ENCODE data around the gene HSPB7. TPM values are rescaled to one million over a fixed set of nuclear protein-coding genes. Genes with fewer than 3 reads are reported as not detected.

HSPB7 gene
- total RNA-seq, 1 donor from 2014 or later: 4.9 TPM

GRCh38 chr1:16015960-16016901 is 1.6 kb downstream of the HSPB7 start:
- H3K4me3 ChIP-seq: no peak overlapping the region

DNA sequence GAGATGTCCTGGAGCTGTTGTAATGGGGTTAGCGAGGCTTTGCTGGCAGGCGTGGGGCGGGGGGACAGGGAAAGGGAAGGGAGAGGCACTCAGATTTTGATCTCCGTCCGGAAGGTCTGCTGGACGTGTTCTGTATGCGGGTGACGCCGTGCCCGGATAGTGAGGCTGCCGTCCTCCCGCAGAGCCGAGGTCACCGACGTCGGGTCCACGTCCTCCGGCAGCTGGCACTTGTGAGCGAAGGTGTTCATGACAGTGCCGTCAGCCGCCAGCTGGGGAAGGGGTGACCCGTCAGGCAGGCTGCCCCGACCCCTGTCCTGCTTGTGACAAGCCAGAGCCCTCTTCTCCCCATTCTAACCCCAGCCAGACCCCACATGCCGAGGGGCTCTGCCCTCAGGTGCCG is 2.4 kb downstream of the HSPB7 start:
- peaks cover 49% of the 10 kb centered on the region for H3K4me1 ChIP-seq
- no peaks in the 10 kb centered on the region for H3K36me3 ChIP-seq
- H3K9me3 ChIP-seq: no peaks in the 10 kb centered on the region
- TF ChIP-seq, protein P1, sequence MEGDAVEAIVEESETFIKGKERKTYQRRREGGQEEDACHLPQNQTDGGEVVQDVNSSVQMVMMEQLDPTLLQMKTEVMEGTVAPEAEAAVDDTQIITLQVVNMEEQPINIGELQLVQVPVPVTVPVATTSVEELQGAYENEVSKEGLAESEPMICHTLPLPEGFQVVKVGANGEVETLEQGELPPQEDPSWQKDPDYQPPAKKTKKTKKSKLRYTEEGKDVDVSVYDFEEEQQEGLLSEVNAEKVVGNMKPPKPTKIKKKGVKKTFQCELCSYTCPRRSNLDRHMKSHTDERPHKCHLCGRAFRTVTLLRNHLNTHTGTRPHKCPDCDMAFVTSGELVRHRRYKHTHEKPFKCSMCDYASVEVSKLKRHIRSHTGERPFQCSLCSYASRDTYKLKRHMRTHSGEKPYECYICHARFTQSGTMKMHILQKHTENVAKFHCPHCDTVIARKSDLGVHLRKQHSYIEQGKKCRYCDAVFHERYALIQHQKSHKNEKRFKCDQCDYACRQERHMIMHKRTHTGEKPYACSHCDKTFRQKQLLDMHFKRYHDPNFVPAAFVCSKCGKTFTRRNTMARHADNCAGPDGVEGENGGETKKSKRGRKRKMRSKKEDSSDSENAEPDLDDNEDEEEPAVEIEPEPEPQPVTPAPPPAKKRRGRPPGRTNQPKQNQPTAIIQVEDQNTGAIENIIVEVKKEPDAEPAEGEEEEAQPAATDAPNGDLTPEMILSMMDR (IDR thresholded peaks at IDR 0.05): no peak
- H3K4me3 ChIP-seq: no peak overlapping the region
- DNase-seq (no peak), ATAC-seq (no peak)
- H3K27me3 ChIP-seq (ENCODE audit: low read depth): no peaks in the 10 kb centered on the region
- intact Hi-C loops (cut with DNase I): no loop called here
- H3K27ac ChIP-seq: no peak overlapping the region

More at GRCh38 chr1:16015960-16016901, 1.6 kb downstream of the HSPB7 start:
- ATAC-seq (no peak), DNase-seq (no peak)
- peaks cover 49% of the 10 kb centered on the region for H3K4me1 ChIP-seq
- TF ChIP-seq, protein P1 (IDR thresholded peaks at IDR 0.05): no peak
- intact Hi-C loops (cut with DNase I): no loop called here
- no peak overlapping the region for H3K27ac ChIP-seq
- no peaks in the 10 kb centered on the region for H3K36me3 ChIP-seq
- H3K9me3 ChIP-seq: no peaks in the 10 kb centered on the region
- H3K27me3 ChIP-seq (ENCODE audit: low read depth): no peaks in the 10 kb centered on the region

GRCh38 chr1:16014509-16015482 is 3.0 kb downstream of the HSPB7 start:
- Histone ChIP-seq H3K4me1 (peaks cover 49% of the 10 kb centered on the region), H3K9me3 (no peaks in the 10 kb centered on the region), H3K27me3 (ENCODE audit: low read depth) (no peaks in the 10 kb centered on the region), H3K27ac (no peak overlapping the region), H3K36me3 (no peaks in the 10 kb centered on the region), H3K4me3 (no peak overlapping the region)
- TF ChIP-seq, protein P1 (IDR thresholded peaks at IDR 0.05): no peak
- DNase-seq (no peak), ATAC-seq (no peak)
- intact Hi-C loops (cut with DNase I): no loop called here

DNA sequence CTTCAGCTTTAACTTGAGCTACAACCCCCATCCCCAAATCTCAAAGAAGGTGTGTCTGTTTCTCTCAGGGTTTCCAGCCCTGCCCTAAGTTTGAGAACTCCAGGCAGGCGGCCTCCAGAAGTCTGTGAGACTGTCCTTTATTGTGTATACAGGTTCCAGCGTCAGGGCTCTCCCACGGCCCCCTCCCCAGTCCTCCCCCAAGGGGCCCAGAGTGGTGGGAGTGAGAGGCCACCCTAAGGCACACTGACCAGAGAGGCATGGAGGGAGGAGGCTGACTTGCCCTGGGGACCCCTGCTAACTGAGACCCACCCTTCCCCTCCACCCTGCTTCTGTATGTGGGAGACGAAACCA is 4.0 kb downstream of the HSPB7 start:
- no peaks in the 10 kb centered on the region for H3K36me3 ChIP-seq
- no peak for DNase-seq
- H3K27ac ChIP-seq: peak overlapping the region; percentile 6
- no peaks in the 10 kb centered on the region for H3K27me3 ChIP-seq (ENCODE audit: low read depth)
- H3K9me3 ChIP-seq: no peaks in the 10 kb centered on the region
- ATAC-seq: no peak
- TF ChIP-seq, protein P1 (IDR thresholded peaks at IDR 0.05): no peak
- intact Hi-C loops (cut with DNase I): no loop called here
- no peak overlapping the region for H3K4me3 ChIP-seq
- peaks cover 41% of the 10 kb centered on the region for H3K4me1 ChIP-seq

DNA sequence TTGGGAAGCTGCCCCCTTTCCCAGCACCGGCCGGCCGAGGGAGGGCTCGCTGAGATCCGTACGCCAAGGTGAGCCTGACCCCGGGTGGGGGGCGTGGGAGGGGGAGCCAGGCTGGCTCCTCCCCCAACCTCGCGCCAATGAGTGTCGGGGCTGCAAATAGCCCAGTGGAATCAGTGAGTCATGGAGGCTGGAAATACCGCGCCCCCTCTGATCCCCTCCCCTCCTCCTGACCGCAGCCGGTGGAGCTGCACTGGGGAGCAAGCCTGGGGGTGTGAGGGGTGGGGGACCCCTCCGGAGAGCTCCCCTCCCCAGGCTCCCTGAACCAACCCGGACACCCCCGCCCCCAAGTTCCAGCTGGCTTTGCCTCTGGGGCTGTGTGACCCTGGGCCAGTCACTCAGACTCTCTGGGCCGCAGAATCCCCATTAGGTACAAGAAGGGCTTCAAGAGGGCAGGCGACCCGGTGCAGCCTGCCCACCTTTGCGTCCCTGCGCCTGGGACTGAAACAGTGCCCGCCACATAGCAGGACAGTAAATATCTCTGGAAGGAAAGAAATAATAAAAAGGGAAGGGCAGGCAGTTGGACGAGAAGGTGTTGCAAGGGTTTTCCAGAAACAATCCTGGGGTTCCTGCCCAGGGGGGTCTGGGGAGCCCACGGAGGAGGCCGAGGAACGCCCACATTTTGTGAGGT is 4.5 kb downstream of the HSPB7 start:
- Histone ChIP-seq H3K36me3 (no peaks in the 10 kb centered on the region), H3K27me3 (ENCODE audit: low read depth) (no peaks in the 10 kb centered on the region), H3K4me3 (peak overlapping the region; percentile 51), H3K4me1 (peaks cover 36% of the 10 kb centered on the region), H3K9me3 (no peaks in the 10 kb centered on the region), H3K27ac (peak overlapping the region; percentile 64)
- DNase-seq (peak; percentile 42), ATAC-seq (peak; percentile 47 to 64)
- TF ChIP-seq, protein P1 (IDR thresholded peaks at IDR 0.05): no peak
- intact Hi-C loops (cut with DNase I): no loop called here
